ENCODE data around the gene HYAL2.
A peak's percentile ranks its signal among the peaks of the same experiment; 100 is the strongest.
"Not testable (repeated sequence)": the region's sequence is repeated elsewhere in the genome, so short reads cannot be mapped to it uniquely, and the experiment has no call there.

The HYAL2 gene

DNA sequence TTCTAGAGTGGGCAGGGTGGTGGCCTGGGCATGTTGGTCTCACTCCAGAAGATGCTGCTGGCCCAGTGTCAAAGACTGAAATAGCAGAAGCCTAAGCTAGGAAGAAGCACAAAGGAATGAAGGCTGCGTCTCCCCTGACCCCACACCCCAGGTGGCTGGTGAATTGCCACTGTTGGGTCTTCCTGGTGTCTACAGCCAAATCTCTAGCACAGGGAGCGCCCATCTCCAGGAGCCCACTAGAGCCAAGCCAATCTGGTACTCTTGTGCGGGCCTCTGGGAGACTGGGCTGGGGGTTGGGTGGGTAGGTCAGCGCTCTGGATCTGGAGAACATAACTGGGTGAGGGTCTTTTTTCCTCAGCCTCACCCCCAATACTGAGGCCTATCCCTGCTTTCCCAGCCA lies 4.6 kb upstream of the HYAL2 start:
- DNase-seq: peak; percentile 21

DNA sequence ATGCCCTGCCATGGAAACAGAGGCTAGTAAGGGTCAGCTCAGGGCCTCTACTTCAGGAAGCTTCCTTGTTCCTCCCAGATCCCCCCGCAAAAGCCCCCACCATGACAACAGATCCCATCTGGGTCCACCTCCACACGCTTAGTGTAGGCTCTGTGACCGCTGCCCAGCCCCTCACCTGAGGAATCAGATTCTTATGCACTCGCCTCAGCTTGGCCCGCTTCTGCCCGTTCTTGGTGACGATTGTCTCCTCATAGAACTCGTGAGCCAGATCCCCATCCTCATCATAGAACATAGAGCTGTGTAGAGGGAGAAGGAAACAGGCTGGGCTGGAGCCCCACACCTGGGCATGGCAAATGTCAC lies 3.6 kb upstream of the HYAL2 start:
- no peak for DNase-seq

DNA sequence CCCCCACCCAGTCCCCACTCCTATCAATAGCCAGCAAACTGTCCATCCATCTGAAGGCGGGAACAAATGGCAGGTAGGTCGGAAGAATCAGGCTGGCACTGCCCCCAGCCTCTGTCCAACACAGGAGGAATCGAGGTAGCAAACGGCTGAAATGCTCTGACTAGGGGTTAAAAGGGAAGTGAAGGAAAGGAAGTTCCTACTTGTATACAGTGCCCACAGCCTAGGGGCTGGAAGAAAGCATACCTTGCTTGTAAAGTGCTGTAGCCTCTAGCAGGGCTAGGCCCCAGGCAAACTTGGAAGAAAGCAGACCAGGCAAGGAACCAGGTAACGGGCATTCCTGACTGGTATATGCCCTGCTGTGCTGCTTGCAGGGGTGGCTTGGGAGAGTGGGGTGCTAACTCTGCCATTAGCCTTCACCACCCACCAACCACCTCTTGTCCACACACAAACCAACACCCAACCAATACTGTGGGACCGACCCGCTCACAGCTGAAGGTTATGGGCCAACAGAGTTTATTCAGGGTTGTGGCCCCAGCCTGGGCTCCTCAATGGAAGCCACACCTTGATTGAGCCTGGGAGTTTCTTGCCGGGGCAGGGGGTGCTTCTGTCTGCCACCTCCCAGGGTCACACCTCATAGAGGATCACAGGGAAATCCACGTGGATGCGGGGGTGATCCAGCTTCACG lies 3.1 kb upstream of the HYAL2 start:
- peak; percentile 25 for DNase-seq

DNA sequence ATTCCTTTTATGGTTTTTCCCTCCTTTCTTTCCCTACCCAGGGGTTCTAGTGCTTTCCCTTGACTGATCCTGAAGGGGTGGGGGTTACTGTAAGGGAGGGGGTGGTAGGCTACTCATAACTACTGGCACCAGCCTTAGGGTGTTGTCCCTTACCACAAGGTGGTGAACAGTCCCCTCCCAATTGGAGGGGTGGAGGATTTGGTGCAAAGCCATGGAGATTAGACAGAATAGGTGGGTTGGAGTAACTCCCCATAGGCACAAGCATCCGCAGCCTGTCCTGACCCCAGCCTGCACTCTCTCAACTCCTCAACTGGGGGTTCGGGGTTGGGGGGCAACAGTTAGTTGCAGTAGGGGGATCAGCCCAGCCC lies 2.6 kb upstream of the HYAL2 start:
- DNase-seq: peak; percentile 20

DNA sequence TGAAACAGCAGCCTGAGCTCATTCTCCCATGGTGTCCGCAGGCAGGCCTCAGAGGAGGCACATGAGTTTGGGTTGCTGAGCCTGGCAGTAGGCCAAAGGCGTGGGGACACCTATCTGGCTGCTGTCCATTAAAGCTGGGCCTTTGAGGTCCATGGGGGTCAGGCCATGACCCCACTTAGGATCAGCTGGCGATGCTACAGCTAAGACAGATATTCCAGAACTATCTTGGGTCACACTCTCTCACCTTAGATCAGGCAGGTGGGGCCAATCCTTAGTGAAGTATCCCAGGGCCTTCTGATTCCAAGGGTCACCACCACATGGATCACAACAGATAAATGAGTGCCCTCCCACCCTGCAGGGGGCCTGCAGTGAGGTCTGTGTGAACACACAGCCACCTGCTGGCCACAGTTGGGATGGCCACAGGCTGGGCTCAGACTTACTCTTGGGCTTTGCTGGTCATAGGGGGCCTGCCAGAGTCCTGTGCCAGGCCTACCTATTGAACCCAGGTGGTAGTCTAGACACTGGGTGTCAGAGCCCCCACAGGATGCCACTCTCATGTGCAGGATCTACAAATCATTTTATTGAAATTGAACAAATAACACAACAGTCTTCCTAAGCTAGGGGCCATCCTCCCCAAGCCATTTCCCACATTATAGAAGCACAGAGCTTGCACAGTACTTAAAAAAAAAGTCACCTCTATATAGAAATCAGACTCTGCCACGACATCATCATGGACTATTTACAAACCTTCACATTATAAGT lies 2.0 kb upstream of the HYAL2 start:
- DNase-seq: peak; percentile 71

DNA sequence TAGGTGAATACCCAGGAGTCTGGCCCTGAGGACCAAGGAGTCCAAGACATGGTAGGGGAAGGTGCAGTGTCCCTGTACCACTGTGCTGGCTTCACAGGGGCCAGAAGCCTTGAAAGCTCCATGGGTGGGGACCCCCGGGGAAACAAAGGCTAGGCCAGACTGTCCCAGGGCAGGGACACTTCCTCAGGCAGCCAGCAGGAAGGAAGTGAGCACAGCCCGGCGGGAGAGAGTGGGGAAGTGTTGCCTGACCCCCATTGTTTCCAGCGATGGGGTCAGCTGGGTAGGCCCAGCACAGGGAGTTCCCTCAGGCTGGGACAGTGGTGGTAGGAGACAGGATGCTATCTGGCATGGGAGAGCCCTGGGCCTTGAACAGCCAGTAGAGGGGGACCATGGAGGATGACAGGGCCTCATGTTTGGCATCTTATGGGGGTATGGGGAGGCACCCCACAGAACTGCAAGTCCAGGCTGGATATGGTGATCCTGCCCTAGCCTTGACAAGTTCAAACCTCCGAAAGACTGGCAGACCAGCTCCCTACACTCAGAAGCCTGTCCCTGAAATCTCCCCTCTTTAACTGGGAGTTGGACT lies 1.2 kb upstream of the HYAL2 start:
- peak; percentile 52 for DNase-seq

DNA sequence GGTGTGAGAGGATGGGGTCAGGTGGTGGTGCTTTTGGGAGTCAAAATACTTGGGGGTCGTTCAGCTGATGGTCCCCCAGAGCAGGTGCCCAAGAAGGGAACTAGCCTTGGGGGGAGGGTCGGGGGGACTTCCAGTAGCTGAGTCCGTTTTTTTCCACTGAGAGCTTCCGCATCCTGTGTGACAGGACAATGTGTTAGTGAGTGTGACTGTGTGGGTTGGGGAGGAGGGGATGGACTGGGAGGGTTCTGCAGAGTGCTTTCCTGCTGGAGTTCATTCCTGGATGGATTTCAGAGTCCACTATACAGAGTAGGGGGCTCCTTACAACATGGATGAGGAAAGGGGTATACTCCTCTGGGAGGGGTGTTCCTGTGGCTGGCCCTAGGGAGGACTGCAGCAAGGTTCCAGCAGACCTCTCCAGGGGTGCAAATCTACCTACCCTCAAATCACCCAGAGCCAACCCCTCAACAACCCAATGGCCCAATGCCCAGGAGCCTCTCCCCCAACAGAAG lies 601 bp upstream of the HYAL2 start:
- DNase-seq: peak; percentile 64

DNA sequence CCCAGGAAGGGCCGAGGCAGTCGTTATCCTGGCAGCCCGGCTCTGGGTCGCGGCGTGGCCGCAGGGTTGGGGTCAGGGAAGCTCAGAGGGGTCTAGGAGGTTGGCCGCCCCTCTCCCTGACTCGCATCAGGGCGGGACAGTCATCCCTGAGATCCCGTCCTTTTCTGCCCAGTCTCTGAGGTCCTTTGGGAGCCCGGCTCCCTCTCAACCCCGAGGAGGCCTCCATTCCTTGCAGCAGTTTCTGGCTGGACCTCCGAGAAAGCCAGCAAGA lies 495 bp downstream of the HYAL2 start:
- DNase-seq: no peak

DNA sequence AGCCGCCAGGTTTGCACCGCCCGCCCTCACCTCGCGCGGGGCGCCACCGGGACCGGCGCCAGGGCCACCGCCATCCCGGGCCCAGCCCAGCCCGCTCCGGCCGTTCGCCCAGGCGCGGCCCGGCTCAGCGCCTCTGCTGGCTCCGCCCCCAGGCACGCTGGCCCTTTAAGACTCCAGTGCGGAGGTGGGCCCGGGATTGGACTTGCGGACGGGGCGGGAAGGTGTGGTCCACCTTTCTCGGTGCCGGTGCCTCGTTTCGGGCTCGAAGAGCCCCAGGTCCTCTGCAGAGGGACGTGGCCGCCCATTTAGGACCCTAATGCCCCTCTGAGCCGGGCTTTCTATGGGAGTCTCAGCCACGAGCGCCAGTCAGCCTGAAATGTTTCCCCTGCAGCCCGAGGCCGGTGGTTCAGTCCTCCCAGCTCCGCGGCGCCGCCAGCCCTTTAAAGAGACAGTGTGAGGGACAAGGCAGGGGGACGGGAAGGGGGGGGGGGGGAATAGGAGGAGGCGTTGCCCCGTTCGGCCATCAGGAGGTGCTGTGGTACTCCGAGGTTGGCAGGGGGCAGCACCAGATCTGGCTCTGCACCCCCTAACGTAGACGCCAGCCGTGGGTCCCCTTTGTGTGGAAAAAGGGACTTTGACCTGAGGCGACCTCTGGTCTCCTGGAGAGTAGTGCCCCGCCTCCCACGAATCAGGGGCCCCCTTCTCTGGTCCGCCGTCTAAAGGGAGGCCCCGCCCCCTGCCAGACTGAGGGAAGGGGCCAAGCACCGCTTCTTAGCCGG lies 1.0 kb downstream of the HYAL2 start:
- DNase-seq: peak; percentile 92

DNA sequence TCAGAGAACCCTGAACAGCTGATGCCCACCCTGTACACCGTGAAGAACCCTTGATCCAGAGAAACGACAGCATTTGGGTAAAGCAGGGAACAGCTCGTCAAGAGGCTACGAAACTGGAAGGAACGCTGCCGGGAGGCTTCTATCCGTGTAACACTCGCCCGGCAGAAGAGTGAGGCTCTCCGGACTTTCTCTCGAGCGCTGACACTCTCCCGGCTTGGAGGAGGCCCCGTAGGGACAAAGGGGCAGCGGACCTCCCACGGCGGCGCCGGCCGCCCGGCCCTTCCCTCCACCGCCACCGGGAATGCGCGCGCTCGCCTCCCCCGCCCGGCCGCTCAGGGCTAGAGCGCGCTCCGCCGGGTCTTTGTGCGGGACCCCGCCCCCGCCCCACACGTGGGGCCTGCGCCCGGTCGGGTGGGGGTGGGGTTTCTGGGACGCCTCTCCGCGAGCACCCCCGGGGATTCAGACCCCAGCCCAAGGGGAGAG lies 1.7 kb downstream of the HYAL2 start:
- peak; percentile 87 for DNase-seq

DNA sequence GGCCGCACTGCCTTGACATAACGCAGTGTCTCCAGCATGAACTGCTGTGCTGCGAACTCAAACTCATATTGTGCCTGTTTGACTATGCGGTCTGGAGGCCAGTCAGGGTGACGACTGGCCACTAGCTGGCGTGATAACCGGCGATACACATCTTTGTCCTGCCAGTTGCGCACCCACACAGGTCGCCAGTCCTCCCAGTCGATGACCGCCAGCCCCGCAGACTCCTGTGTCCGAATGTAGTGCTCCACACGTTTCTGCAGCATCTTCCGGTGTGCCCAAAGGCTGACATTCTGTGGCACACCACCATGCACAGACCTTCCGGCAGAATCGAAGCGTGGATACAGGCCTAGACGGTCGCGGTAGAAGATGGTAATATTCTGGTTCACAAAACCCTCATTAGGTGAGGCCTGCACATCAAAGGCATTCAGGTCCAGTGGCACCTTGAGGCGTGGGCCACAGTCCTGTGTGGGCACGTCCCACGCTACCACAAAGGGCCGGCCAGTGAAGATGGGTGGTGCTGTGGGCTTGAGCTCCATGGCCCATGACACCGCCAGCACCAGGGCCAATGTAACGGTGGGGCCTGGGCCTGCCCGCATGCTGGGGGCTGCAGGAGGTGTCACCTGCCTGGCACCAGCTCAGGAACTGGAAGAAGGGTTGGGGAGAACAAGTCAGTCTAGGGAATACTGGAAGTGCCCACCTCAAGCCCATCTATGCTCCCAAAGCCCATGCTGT lies 2.5 kb downstream of the HYAL2 start:
- no peak for DNase-seq

DNA sequence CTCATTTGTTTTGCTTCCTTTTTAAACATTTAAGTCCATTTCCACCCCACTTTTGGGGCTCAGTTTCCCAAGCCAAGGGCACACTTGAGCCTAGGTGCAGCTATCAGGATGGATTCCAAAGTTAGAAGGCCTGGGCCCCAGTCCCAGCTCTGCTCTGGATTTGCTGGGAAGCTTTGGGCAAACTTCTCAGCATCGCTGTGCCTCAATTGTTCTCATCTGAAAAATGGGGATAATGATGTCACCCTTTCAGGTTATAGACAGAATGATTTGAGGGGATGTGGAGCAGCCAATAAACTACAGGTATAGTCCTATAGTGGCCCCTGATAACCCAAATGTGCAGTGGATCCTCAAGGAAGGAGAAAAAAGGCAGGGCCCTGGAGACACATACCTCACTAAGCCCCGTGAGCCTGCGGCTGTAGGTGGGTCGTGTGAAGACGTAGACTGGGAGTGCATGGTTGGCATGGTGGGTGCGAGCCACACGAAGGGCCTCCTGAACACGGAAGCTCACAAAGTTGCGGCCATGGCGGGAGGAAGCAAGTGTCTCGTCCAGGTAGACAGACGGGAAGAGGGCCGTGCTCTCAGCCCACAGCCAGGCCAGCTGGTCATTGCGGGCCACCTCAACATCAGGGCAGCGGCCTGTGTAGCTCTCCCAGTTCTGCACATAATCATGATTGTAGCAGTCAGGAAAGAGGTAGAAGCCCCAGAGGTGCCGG lies 3.2 kb downstream of the HYAL2 start:
- DNase-seq: no peak

DNA sequence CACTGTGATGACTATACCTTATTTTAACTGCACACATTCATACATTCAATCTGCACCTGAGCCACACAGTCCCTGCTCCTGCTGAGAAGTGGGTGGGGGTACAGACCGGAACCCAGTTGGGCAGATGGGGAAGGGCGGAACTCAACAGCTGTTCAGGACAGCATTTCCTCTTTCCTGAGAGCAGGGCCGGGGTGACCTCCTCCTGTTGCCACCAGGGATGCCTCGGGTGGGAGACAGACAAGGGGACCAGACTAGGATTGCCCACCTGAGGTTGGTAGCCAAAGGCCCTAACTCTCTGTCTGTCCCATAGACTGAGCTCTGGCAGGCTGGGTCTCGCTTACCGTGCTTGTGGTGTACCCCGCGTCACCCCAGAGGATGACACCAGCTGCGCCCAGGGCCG lies 3.9 kb downstream of the HYAL2 start:
- peak; percentile 35 for DNase-seq

DNA sequence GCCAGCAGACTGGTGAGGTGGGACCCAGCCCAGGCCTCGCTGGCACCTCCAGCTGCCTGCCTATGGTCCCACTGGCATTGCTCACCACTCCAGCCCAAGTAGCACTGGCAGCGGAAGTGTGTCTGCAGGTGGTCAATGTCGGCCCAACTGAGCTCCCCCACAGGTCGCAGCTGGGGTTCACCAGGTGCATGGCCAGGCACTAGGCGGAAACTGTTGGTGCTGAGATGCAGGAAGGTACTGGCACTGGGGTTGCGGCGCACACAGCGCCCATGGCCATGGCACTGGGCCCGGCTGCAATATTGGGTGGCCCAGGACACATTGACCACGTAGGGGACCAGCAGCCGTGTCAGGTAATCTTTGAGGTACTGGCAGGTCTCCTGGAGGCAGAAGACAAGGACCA lies 4.4 kb downstream of the HYAL2 start:
- peak; percentile 26 for DNase-seq

DNA sequence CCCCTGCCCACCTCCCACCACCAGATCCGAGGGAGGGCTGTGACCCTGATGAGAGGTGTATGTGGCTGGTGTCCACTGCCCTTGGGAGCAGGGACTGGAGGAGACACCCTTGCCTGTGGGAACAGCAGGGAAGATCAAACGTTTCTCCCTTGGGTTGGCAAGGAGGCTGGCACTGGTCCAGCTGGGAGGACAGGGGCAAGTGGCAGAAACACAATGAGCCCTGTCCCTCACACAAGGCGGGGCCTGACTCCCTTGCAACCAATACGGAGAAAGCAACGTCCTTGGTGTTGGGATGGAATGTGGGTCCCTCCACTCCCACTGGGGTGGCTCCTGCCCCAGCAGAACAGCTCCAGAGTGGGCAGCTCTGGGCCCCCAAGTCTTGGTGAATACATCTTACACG lies 5.2 kb downstream of the HYAL2 start:
- DNase-seq: peak; percentile 38

DNA sequence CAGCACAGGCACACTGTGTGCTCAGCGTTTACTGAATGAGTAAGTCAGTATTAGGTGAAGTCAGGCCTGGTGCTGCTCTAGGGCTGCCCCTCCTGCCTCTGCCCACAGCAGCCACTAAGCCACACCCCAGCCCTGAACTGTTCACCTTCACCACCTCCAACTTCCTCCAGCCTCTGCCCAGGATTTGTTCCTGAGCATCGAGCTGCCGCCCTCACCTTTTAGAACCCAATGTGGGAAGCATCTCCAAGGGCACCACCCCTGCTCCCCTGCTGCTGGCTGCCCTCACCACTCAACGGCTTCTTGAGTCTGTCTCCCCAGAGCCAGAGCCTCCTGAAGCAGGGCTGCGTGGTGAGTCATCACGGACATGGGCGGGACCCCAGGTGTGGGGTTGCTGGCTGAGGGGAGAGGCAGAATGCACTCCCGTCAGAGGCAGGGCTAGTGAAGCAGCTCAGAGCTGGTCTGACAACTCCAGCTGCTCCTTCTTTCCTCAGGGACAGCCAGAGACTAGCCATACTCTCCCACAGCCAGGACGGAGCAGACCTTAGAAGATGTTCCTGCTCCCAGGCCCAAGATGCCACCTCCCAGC lies 5.8 kb downstream of the HYAL2 start:
- DNase-seq: peak; percentile 37

DNA sequence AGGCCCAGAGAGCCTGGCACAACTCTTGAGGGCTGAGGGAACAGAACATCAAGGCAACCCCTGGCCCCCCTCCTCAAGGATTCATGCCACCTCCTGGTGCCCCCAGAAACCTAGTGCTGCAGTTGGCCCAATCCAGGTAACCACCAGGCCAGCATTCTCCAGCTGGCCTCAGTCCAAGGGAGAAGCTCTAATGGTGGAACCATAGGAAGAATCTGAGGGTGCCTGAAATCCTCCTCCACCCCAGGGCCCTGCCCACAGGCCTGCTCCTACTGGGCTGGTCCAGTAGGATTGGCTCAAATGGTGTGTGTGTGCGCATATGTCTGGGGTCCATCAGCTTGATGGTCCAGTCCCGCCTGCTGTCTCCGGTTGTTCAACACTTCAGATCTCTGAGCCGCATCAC lies 7.7 kb downstream of the HYAL2 start:
- peak; percentile 21 for DNase-seq

DNA sequence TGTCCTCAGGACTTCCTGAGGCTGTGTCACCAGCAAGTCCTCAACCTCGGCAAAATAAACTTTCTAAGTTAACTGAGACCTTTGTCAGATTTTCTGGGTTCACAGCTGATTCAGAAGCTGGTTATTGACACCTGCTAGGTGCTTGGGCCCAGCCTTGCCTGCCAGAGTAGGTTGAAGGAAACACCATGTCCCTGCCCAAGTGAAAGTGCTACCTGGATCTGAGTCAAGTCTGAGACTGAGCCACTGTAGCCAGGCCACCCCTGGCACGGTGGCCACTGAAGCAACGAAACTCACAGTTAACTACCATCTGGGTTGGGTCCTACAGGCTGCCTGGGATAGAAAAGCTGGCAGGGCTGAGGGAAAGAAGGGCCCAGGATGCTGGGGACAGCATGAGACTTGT lies 8.2 kb downstream of the HYAL2 start:
- no peak for DNase-seq

DNA sequence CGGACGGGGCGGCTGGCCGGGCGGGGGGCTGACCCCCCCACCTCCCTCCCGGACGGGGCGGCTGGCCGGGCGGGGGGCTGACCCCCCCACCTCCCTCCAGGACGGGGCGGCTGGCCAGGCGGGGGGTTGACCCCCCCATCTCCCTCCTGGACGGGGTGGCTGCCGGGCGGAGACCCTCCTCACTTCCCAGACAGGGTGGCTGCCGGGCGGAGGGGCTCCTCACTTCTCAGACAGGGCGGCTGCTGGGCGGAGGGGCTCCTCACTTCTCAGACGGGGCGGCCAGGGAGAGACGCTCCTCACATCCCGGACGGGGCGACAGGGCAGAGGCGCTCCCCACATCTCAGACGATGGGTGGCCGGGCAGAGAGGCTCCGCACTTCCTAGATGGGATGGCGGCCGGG lies 10.5 kb downstream of the HYAL2 start:
- not testable (repeated sequence) for DNase-seq

DNA sequence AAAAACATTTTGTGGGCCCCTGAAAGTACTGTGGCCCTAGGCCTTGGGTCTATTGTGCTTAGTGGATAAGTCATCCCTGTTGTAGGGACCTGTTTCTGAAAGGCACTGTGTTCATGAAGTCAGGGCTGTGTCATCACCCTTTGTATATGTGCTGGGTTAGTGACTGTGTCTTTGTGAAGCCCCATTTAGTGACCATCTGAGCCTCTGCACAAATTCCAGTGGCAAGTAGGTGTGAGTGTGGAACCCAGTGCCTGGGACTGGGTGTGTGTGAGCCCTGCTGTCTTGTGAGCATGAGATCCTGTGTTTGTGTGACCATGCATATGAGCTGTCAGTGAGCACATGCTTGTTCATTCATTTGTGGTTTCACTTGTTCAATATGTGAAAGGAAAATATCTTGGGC lies 17.9 kb downstream of the HYAL2 start:
- no peak for DNase-seq

DNA sequence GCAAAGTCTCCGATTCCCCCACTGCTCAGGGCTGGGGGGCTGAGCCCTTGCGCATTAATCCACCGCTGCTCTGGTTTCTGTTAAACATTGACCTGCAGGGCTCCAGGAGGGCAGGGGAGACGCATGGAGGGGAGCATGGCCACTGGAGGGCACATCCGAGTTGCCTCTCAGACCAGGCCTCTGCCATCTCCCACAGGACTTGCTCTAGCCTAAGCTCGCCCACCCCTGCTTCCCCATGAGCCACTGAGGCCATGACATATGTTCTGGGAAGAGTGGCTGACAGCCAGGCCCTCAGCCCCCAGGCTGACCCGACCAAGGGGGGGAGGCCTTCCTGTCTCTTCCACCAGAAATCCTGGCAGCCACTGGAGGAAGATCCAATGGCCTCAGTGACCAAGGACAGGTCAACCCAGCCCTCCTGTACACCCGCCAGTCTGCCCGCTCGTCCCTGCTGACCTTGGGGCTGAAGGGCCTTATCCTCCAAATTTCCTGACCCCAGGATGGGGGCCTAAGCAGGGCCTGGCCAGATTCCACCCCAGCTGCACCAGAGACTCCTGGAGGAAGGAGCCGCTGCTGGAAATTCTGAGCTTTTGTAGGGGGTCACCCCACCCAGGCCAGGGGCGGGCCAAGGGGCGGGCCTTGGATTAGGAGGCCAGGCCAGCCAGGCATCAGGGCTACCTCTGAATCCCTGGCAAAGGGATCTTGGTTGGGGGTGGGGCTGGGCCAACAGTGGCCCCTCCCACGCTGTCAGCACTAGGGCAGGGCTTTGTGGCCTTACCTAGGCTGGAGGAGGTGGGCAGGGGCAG lies 19.3 kb downstream of the HYAL2 start, which contains the start of gene HYAL1:
Gene HYAL1 (minus strand): TSS at position 562 of the 803 bp plus-strand sequence. CDS start 618 bp downstream, outside the sequence.
- peak; percentile 61 for DNase-seq

All from left hindlimb (tissue), 1 donor.